ENCODE measurements around the gene LAPTM4A. TPM values are rescaled to one million over a fixed set of nuclear protein-coding genes. Genes with fewer than 3 reads are reported as not detected.

LAPTM4A gene
- total RNA-seq, 1 donor from 2014 or later: 128 TPM

GRCh38 chr2:20064841-20065240, 13.4 kb upstream of the LAPTM4A start:
- TF ChIP-seq, protein P1, sequence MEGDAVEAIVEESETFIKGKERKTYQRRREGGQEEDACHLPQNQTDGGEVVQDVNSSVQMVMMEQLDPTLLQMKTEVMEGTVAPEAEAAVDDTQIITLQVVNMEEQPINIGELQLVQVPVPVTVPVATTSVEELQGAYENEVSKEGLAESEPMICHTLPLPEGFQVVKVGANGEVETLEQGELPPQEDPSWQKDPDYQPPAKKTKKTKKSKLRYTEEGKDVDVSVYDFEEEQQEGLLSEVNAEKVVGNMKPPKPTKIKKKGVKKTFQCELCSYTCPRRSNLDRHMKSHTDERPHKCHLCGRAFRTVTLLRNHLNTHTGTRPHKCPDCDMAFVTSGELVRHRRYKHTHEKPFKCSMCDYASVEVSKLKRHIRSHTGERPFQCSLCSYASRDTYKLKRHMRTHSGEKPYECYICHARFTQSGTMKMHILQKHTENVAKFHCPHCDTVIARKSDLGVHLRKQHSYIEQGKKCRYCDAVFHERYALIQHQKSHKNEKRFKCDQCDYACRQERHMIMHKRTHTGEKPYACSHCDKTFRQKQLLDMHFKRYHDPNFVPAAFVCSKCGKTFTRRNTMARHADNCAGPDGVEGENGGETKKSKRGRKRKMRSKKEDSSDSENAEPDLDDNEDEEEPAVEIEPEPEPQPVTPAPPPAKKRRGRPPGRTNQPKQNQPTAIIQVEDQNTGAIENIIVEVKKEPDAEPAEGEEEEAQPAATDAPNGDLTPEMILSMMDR (conservative IDR thresholded peaks at IDR 0.05; ENCODE audit: low read depth, low read length): no peak
- DNase-seq (ENCODE audit: low read depth): no peak
- H3K4me3 ChIP-seq (ENCODE audit: low read depth, low read length): no peak overlapping the region

GRCh38 chr2:20064421-20064820, 13.0 kb upstream of the LAPTM4A start:
- TF ChIP-seq, protein P1 (conservative IDR thresholded peaks at IDR 0.05; ENCODE audit: low read depth, low read length): no peak
- H3K4me3 ChIP-seq (ENCODE audit: low read depth, low read length): no peak overlapping the region
- DNase-seq (ENCODE audit: low read depth): no peak

DNA sequence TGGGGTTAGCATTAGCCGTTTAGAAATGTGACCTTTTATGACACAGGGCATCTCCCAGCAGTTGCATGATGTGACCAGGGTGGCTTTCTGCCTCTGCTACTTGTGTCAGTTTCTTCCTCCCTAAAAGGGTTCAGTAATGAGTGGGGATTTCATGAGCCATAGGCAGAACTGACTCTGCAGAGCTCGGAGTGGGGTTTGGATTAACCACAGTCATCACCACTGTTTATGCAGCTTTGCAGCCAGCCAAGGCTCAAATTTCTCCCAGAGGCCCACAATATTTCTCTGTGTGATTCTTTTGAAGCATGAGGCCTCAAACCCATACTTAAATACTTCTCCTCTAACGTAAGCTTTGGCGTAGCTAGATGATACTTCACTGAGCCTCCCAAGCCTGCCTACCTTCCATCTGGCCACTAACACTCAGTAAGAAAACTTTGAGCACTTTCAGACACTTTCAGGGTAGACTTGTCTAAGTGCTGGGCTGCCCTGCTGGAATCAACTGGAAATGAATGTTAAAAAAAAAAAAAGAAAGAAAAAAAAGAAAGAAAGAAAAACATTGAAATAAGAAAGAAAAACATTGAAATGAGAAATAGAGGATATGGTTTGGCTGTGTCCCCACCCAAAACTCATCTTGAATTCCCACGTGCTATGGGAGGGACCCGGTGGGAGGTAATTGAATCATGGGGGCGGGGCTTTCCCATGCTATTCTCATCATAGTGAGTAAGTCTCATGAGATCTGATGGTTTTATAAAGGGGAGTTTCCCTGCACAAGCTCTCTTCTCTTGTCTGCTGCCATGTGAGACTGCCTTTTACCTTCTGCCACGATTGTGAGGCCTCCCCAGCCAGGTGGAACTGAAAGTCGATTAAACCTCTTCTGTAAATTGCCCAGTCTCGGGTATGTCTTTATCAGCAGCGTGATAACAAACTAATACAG, 11.5 kb upstream of the LAPTM4A start:
- no peak overlapping the region for H3K4me3 ChIP-seq (ENCODE audit: low read depth, low read length)
- no peak for DNase-seq (ENCODE audit: low read depth)
- TF ChIP-seq, protein P1 (conservative IDR thresholded peaks at IDR 0.05; ENCODE audit: low read depth, low read length): no peak

DNA sequence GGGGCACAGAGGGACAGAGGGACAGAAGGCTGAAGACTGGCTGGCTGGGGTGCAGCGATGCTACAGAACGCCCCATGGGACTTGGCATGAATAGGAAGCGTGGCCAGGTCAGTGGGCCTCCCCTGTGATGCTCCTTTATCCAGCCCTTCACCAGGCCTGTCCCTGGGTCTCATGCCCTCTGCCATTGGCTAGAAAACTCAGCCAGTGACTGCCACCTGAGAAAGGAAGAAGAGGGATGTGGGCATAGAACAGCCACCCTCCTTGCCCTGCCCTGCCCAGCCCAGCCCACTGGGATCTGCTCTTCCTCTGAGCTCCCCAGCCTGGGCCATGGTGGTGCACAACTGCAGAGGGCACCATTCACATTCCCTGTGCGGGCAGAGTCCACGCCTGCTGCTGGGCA, 10.5 kb upstream of the LAPTM4A start:
- DNase-seq (ENCODE audit: low read depth): no peak
- TF ChIP-seq, protein P1 (conservative IDR thresholded peaks at IDR 0.05; ENCODE audit: low read depth, low read length): no peak
- no peak overlapping the region for H3K4me3 ChIP-seq (ENCODE audit: low read depth, low read length)

- no peak for DNase-seq (ENCODE audit: low read depth)
- TF ChIP-seq, protein P1 (conservative IDR thresholded peaks at IDR 0.05; ENCODE audit: low read depth, low read length): no peak
Measured at GRCh38 chr2:20061476-20061875, 10.0 kb upstream of the LAPTM4A start.

DNA sequence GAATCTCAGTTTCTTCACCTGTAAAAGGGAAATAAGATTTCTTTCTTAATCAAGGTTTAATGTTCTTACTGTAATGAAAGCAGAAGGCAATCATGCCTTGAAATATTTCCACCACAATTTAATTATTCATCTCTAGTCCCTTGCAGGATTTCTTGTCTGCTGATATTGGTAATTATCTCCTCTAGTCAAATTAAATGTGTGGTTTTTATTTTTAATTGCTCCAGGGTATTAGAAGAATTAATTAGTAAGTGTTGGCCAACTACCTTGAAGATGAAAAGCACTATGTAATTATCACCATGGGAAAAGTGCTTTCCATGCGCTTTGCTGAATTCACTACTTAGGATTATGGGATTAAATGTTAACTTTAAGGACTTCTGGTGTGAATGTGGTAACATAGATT, 8.7 kb upstream of the LAPTM4A start:
- no peak overlapping the region for H3K4me3 ChIP-seq (ENCODE audit: low read depth, low read length)
- no peak for DNase-seq (ENCODE audit: low read depth)
- TF ChIP-seq, protein P1 (conservative IDR thresholded peaks at IDR 0.05; ENCODE audit: low read depth, low read length): no peak

More at GRCh38 chr2:20061476-20061875, 10.0 kb upstream of the LAPTM4A start:
- no peak overlapping the region for H3K4me3 ChIP-seq (ENCODE audit: low read depth, low read length)

DNA sequence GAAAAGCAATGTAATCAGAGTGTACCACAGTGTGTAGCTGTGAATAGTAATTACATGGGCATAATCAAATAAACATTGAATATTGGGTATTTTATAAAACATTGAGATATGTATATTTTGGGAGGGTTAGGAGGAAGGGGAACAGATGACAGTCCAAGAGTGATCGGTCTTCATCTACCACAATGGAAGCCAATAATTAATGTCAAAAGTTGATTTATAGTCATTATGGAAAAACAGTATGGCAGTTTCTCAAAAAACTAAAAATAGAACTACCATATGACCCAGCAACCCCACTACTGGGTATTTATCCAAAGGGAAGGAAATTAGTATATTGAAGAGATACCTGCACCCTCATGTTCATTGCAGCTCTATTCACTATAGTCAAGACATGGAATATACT, 5.8 kb upstream of the LAPTM4A start:
- no peak overlapping the region for H3K4me3 ChIP-seq (ENCODE audit: low read depth, low read length)
- no peak for DNase-seq (ENCODE audit: low read depth)
- TF ChIP-seq, protein P1 (conservative IDR thresholded peaks at IDR 0.05; ENCODE audit: low read depth, low read length): no peak

Measured in epithelial cell of proximal tubule (primary cell).